ENCODE data around the gene AMACR. TPM values are rescaled to one million over a fixed set of nuclear protein-coding genes. Genes with fewer than 3 reads are reported as not detected.
"Not testable (repeated sequence)": the region's sequence is repeated elsewhere in the genome, so short reads cannot be mapped to it uniquely, and the experiment has no call there.

Gene AMACR
- total RNA-seq, 1 experiment from 2014 or later = 20.6 TPM

GRCh38 chr5:33958176-33958575, 49.7 kb downstream of the AMACR start:
- ChIA-PET CTCF (no interaction called here), POLR2A (no interaction called here)
- Histone ChIP-seq H3K27me3 (ENCODE audit: control insufficient read depth, insufficient read depth, low read length) (peaks cover 6% of the 10 kb centered on the region), H3K36me3 (ENCODE audit: control insufficient read depth, insufficient read depth, low read length) (no peaks in the 10 kb centered on the region), H3K4me1 (ENCODE audit: control insufficient read depth, insufficient read depth, low read length) (no peaks in the 10 kb centered on the region), H3K27ac (ENCODE audit: low read length) (no peak overlapping the region), H3K4me3 (ENCODE audit: low read depth in 2 of 2, low read length in 2 of 2) (no peak overlapping the region), H3K9me3 (ENCODE audit: control insufficient read depth, insufficient read depth, low read depth, low read length) (no peaks in the 10 kb centered on the region)
- TF ChIP-seq TCF7L2 (IDR thresholded peaks at IDR 0.05; ENCODE audit: low read depth, low read length) (no peak), POLR2AphosphoS5 (IDR thresholded peaks at IDR 0.05; ENCODE audit: low read depth, low read length) (no peak), REST (IDR thresholded peaks at IDR 0.05; ENCODE audit: insufficient read depth in 1 of 2, low read depth in 2 of 2, low read length in 1 of 2) (no peak), SIN3A (IDR thresholded peaks at IDR 0.05; ENCODE audit: borderline replicate concordance, insufficient read depth, low read depth, low read length) (no peak)
- TF ChIP-seq, protein P1, sequence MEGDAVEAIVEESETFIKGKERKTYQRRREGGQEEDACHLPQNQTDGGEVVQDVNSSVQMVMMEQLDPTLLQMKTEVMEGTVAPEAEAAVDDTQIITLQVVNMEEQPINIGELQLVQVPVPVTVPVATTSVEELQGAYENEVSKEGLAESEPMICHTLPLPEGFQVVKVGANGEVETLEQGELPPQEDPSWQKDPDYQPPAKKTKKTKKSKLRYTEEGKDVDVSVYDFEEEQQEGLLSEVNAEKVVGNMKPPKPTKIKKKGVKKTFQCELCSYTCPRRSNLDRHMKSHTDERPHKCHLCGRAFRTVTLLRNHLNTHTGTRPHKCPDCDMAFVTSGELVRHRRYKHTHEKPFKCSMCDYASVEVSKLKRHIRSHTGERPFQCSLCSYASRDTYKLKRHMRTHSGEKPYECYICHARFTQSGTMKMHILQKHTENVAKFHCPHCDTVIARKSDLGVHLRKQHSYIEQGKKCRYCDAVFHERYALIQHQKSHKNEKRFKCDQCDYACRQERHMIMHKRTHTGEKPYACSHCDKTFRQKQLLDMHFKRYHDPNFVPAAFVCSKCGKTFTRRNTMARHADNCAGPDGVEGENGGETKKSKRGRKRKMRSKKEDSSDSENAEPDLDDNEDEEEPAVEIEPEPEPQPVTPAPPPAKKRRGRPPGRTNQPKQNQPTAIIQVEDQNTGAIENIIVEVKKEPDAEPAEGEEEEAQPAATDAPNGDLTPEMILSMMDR (IDR thresholded peaks at IDR 0.05) = no peak
- no TSS peak for BruUV-seq (replicated peaks)
- intact Hi-C loops (cut with micrococcal nuclease; ENCODE audit: unreplicated experiment) (no loop called here), in situ Hi-C loops (cut with HindIII; ENCODE audit: low pct_unique_long_range_greater_than_20kb, low sequenced_read_pairs) (no loop called here)
- DNase-seq (ENCODE audit: low read depth, low spot score) = no peak
- no peak for ATAC-seq

- BruUV-seq (replicated peaks) = no TSS peak
- H3K4me1 ChIP-seq (ENCODE audit: control insufficient read depth, insufficient read depth, low read length) = no peaks in the 10 kb centered on the region
- peaks cover 3% of the 10 kb centered on the region for H3K27me3 ChIP-seq (ENCODE audit: control insufficient read depth, insufficient read depth, low read length)
- no peaks in the 10 kb centered on the region for H3K36me3 ChIP-seq (ENCODE audit: control insufficient read depth, insufficient read depth, low read length)
- H3K4me3 ChIP-seq (ENCODE audit: low read depth in 2 of 2, low read length in 2 of 2) = no peak overlapping the region
- in situ Hi-C loops (cut with HindIII; ENCODE audit: low pct_unique_long_range_greater_than_20kb, low sequenced_read_pairs) = no loop called here
- intact Hi-C loops (cut with micrococcal nuclease; ENCODE audit: unreplicated experiment) = no loop called here
- TF ChIP-seq REST (IDR thresholded peaks at IDR 0.05; ENCODE audit: insufficient read depth in 1 of 2, low read depth in 2 of 2, low read length in 1 of 2) = no peak
- no peak for TF ChIP-seq TCF7L2 (IDR thresholded peaks at IDR 0.05; ENCODE audit: low read depth, low read length)
- TF ChIP-seq POLR2AphosphoS5 (IDR thresholded peaks at IDR 0.05; ENCODE audit: low read depth, low read length) = no peak
- TF ChIP-seq, protein P1 (IDR thresholded peaks at IDR 0.05) = no peak
- TF ChIP-seq SIN3A (IDR thresholded peaks at IDR 0.05; ENCODE audit: borderline replicate concordance, insufficient read depth, low read depth, low read length) = no peak
- POLR2A ChIA-PET = no interaction called here
- no peak overlapping the region for H3K27ac ChIP-seq (ENCODE audit: low read length)
- H3K9me3 ChIP-seq (ENCODE audit: control insufficient read depth, insufficient read depth, low read depth, low read length) = no peaks in the 10 kb centered on the region
- CTCF ChIA-PET = no interaction called here
- ATAC-seq (no peak), DNase-seq (ENCODE audit: low read depth, low spot score) (no peak)
Measured at GRCh38 chr5:33957577-33958150, 50.2 kb downstream of the AMACR start.

DNA sequence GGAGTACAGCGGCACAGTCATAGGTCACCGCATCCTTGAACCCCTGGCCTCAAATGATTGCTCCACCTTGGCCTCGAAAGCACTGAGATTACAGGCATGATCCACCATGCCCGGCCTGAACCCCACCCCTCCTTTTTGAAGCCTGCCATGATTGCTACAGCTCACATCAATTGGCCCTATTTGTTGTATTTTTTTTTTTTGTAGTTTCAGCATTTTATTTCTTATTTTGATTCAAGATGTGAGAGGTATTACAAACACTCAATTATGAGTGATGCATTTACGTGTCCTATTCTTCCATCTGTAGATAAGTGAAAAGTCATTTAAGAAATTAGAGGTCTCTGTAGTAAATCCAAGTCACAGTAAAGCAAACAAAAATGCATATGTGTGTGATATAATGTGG, 55.7 kb downstream of the AMACR start:
- H3K9me3 ChIP-seq (ENCODE audit: control insufficient read depth, insufficient read depth, low read depth, low read length); DNase-seq (ENCODE audit: low read depth, low spot score); intact Hi-C loops (cut with micrococcal nuclease; ENCODE audit: unreplicated experiment); H3K36me3 ChIP-seq (ENCODE audit: control insufficient read depth, insufficient read depth, low read length); H3K4me1 ChIP-seq (ENCODE audit: control insufficient read depth, insufficient read depth, low read length); H3K4me3 ChIP-seq (ENCODE audit: low read depth in 2 of 2, low read length in 2 of 2); BruUV-seq (replicated peaks); in situ Hi-C loops (cut with HindIII; ENCODE audit: low pct_unique_long_range_greater_than_20kb, low sequenced_read_pairs); POLR2A ChIA-PET; H3K27ac ChIP-seq (ENCODE audit: low read length); ATAC-seq; H3K27me3 ChIP-seq (ENCODE audit: control insufficient read depth, insufficient read depth, low read length); CTCF ChIA-PET: not testable (repeated sequence)

Measured in Panc1 (cell line).